HCT116 (cell line): ENCODE measurements around the gene GCLC. TPM values are rescaled to one million over a fixed set of nuclear protein-coding genes. Genes with fewer than 3 reads are reported as not detected.

Source experiments
- ATAC-seq: fragments of 200-7000 bp; cut with Tn5 transposase; 2 replicates; pipeline ENCODE4 v1.9.1; 2020; ENCODE audit warnings: mild to moderate bottlenecking, moderate library complexity
- BruUV-seq: library from RNA; stranded (reverse); fragments of 400-500 nt; replicated peaks from 2 replicates; lab custom pipeline; 2021; lab: Mats Ljungman, UMichigan
- CTCF ChIA-PET: fragments of 300-600 bp; sonication (Branson Sonifier 250); formaldehyde crosslinking; loops from one replicate; lab custom pipeline; 2021; ENCODE audit warnings: antibody characterized with exemption; lab: Charles Lee
- POLR2A ChIA-PET: fragments of 300-600, 350-600 bp; sonication (Branson Sonifier 250); formaldehyde crosslinking; loops from one replicate; lab custom pipeline; 2021; ENCODE audit warnings: antibody characterized with exemption; lab: Charles Lee
- RAD21 ChIA-PET, 2 experiments: fragments of 300-600 bp; sonication (Branson Sonifier 250); formaldehyde crosslinking; loops; one replicate each; lab custom pipeline; 2023; ENCODE audit warnings: low total read pairs in 2 of 2; ENCODE audit not compliant: uncharacterized antibody in 2 of 2, unreplicated experiment in 2 of 2, low non-redundant PET in 1 of 2; lab: Charles Lee
- DNase-seq: peaks from one replicate; pipeline ENCODE4 v3.0.0-alpha.2; 2010; ENCODE audit warnings: low read depth, low spot score
- H2AFZ ChIP-seq: fragments of 200-600 bp; shearing (Covaris generic), sonication (generic); 2 replicates; pipeline ENCODE4 v1.6.1; 2017; ENCODE audit warnings: low read depth, mixed run types, mixed read lengths, antibody characterized with exemption, low read length; ENCODE audit not compliant: poor library complexity, severe bottlenecking
- H3K27ac ChIP-seq: 2 replicates; pipeline ENCODE4 v1.5.1; 2012; ENCODE audit warnings: low read depth, low read length
- H3K27me3 ChIP-seq: fragments of 200-600 bp; sonication (generic); 2 replicates; pipeline ENCODE4 v1.6.1; 2016; ENCODE audit warnings: mixed run types, low read length, mixed read lengths; ENCODE audit not compliant: insufficient read depth
- H3K36me3 ChIP-seq, 2 experiments: fragments of 200-500 bp in 1 of 2; fragments of 200-600 bp in 1 of 2; sonication (Bioruptor generic) in 1 of 2; sonication (generic) in 1 of 2; 2 replicates each; pipeline versions ENCODE4 v1.5.1 to v1.6.1; 2014 to 2016; ENCODE audit warnings: low read length in 2 of 2, inconsistent platforms in 1 of 2, mixed read lengths in 1 of 2, mixed run types in 1 of 2; ENCODE audit not compliant: insufficient read depth in 2 of 2, control insufficient read depth in 1 of 2
- H3K4me1 ChIP-seq, 2 experiments: fragments of 200-600 bp in 1 of 2; sonication (generic) in 1 of 2; 2 replicates each; pipeline versions ENCODE4 v1.5.1 to v1.6.1; 2012 to 2017; ENCODE audit warnings: low read length in 2 of 2, inconsistent platforms in 1 of 2, mild to moderate bottlenecking in 1 of 2, mixed read lengths in 1 of 2, mixed run types in 1 of 2, moderate library complexity in 1 of 2; ENCODE audit not compliant: insufficient read depth in 2 of 2, control insufficient read depth in 1 of 2
- H3K4me2 ChIP-seq: fragments of 200-600 bp; sonication (generic); 2 replicates; pipeline ENCODE4 v1.6.1; 2017; ENCODE audit warnings: mixed run types, low read length, mixed read lengths
- H3K4me3 ChIP-seq, 2 experiments: fragments of 200-600 bp in 1 of 2; sonication (generic) in 1 of 2; replicated peaks in 1 of 2; 2 replicates each; pipeline ENCODE4 v1.5.1; 2011 to 2016; ENCODE audit warnings: low read length in 2 of 2, control low read depth in 1 of 2, low read depth in 1 of 2, mild to moderate bottlenecking in 1 of 2, mixed read lengths in 1 of 2, mixed run types in 1 of 2
- H3K79me2 ChIP-seq: fragments of 200-600 bp; sonication (generic); 2 replicates; pipeline ENCODE4 v1.6.1; 2017; ENCODE audit warnings: mild to moderate bottlenecking, mixed run types, low read length, moderate library complexity, mixed read lengths; ENCODE audit not compliant: insufficient read depth
- H3K9ac ChIP-seq: fragments of 200-600 bp; sonication (generic); 2 replicates; pipeline ENCODE4 v1.6.1; 2016; ENCODE audit warnings: low read length, mixed read lengths
- H3K9me2 ChIP-seq: fragments of 200-600 bp; sonication (generic), shearing (Covaris generic); 2 replicates; pipeline ENCODE4 v1.6.1; 2017; ENCODE audit warnings: mixed run types, mild to moderate bottlenecking, moderate library complexity; ENCODE audit not compliant: insufficient read depth
- H3K9me3 ChIP-seq, 2 experiments: fragments of 200-500 bp in 1 of 2; fragments of 200-600 bp in 1 of 2; sonication (Bioruptor generic) in 1 of 2; sonication (generic) in 1 of 2; 2 replicates each; pipeline ENCODE4 v1.6.1; 2014 to 2017; ENCODE audit warnings: low read length in 2 of 2, mixed read lengths in 2 of 2, inconsistent platforms in 1 of 2, low read depth in 1 of 2, mild to moderate bottlenecking in 1 of 2, mixed run types in 1 of 2, moderate library complexity in 1 of 2; ENCODE audit not compliant: control insufficient read depth in 1 of 2, insufficient read depth in 1 of 2
- H4K20me1 ChIP-seq: fragments of 200-600 bp; sonication (generic), shearing (Covaris generic); 2 replicates; pipeline ENCODE4 v1.6.1; 2017; ENCODE audit warnings: mixed run types, mild to moderate bottlenecking, moderate library complexity; ENCODE audit not compliant: insufficient read depth
- CBX3 ChIP-seq: IDR thresholded peaks from 2 replicates; pipeline ENCODE4 v1.6.1; 2012; ENCODE audit warnings: low read depth
- CEBPB ChIP-seq: IDR thresholded peaks from 2 replicates; pipeline ENCODE4 v1.6.1; 2012; ENCODE audit warnings: low read depth
- EGR1 ChIP-seq: IDR thresholded peaks from 2 replicates; pipeline ENCODE4 v1.6.1; 2012; ENCODE audit warnings: low read depth
- EZH2 ChIP-seq: fragments of 200-600 bp; sonication (generic); IDR thresholded peaks from 2 replicates; pipeline ENCODE4 v1.6.1; 2017; ENCODE audit warnings: antibody characterized with exemption, mixed run types
- EZH2phosphoT487 ChIP-seq: fragments of 200-600 bp; IDR thresholded peaks from 2 replicates; pipeline ENCODE4 v1.6.1; 2018; ENCODE audit warnings: antibody characterized with exemption, borderline replicate concordance
- JUND ChIP-seq: IDR thresholded peaks from 2 replicates; pipeline ENCODE4 v1.6.1; 2012
- POLR2A ChIP-seq: IDR thresholded peaks from 2 replicates; pipeline ENCODE4 v1.7.0; 2011; ENCODE audit warnings: borderline replicate concordance; ENCODE audit not compliant: insufficient read depth, insufficient read length; ENCODE audit errors: extremely low read depth
- POLR2AphosphoS5 ChIP-seq: IDR thresholded peaks from 2 replicates; pipeline ENCODE4 v1.6.1; 2011; ENCODE audit warnings: mild to moderate bottlenecking, low read depth, low read length, moderate library complexity
- REST ChIP-seq: IDR thresholded peaks from 2 replicates; pipeline ENCODE4 v1.6.1; 2012; ENCODE audit warnings: low read depth
- SIN3A ChIP-seq: IDR thresholded peaks from 2 replicates; pipeline ENCODE4 v1.6.1; 2012; ENCODE audit warnings: low read depth
- SP1 ChIP-seq: IDR thresholded peaks from 2 replicates; pipeline ENCODE4 v1.6.1; 2012; ENCODE audit warnings: low read depth
- SRF ChIP-seq: IDR thresholded peaks from 2 replicates; pipeline ENCODE4 v1.6.1; 2012; ENCODE audit warnings: low read depth
- TCF7L2 ChIP-seq: IDR thresholded peaks from 2 replicates; pipeline ENCODE4 v1.7.0; 2011; ENCODE audit warnings: borderline replicate concordance, inconsistent platforms; ENCODE audit not compliant: insufficient read depth, insufficient read length; ENCODE audit errors: extremely low read depth
- ZBTB33 ChIP-seq: IDR thresholded peaks from 2 replicates; pipeline ENCODE4 v1.6.1; 2011; ENCODE audit warnings: mild to moderate bottlenecking, low read length, moderate library complexity; ENCODE audit not compliant: insufficient replicate concordance; ENCODE audit errors: extremely low read depth
- ZFX ChIP-seq: fragments of 450-650 bp; IDR thresholded peaks from 2 replicates; pipeline ENCODE4 v1.6.1; 2017
- ZNF274 ChIP-seq: fragments of 200-500 bp; sonication (Bioruptor generic); IDR thresholded peaks from 2 replicates; pipeline ENCODE4 v1.6.1; 2014; ENCODE audit warnings: mild to moderate bottlenecking, low read depth, low read length, inconsistent platforms
- intact Hi-C: fragments of 100-400 bp; cut with micrococcal nuclease; formaldehyde crosslinking; loops from 2 replicates; pipeline ENCODE4 v1.10.0; 2022
- total RNA-seq: library from RNA; stranded (reverse); gene quantifications from one replicate; pipeline ENCODE4 v1.2.1, GENCODE V29; 2021; ENCODE audit not compliant: unreplicated experiment

Gene GCLC
- total RNA-seq, 1 experiment from 2014 or later = 72.0 TPM

- no peak for TF ChIP-seq POLR2AphosphoS5
- TF ChIP-seq EZH2 = no peak
- 0 out of 2 replicates have a peak, but pooled peaks have one; percentile 18 for TF ChIP-seq ZFX
- Histone ChIP-seq H3K79me2 (no peaks in the 10 kb centered on the region), H3K36me3 (no peaks in the 10 kb centered on the region), H4K20me1 (no peaks in the 10 kb centered on the region), H2AFZ (no peak overlapping the region), H3K4me3 (no peak overlapping the region), H3K9me3 (no peaks in the 10 kb centered on the region), H3K9ac (no peak overlapping the region), H3K27me3 (no peaks in the 10 kb centered on the region), H3K27ac (no peak overlapping the region), H3K4me2 (no peak overlapping the region), H3K9me2 (no peaks in the 10 kb centered on the region; the same call in 1 of the 2 replicates), H3K4me1 (no peaks in the 10 kb centered on the region)
- intact Hi-C loops = no loop called here
- BruUV-seq = no TSS peak
- ATAC-seq (no peak), DNase-seq (no peak)
- CTCF ChIA-PET = no interaction called here
- RAD21 ChIA-PET = no interaction called here
- POLR2A ChIA-PET = no interaction called here
Measured at GRCh38 chr6:53465732-53466131, 79.2 kb downstream of the GCLC start.

GRCh38 chr6:53464927-53465460, 79.9 kb downstream of the GCLC start:
- no peaks in the 10 kb centered on the region for H4K20me1 ChIP-seq
- no peaks in the 10 kb centered on the region; the same call in 1 of the 2 replicates for H3K9me2 ChIP-seq
- intact Hi-C loops = no loop called here
- no peak; the same call in 1 of the 2 replicates for ATAC-seq
- H3K36me3 ChIP-seq = no peaks in the 10 kb centered on the region
- no peak overlapping the region for H2AFZ ChIP-seq
- BruUV-seq = no TSS peak
- POLR2A ChIA-PET = no interaction called here
- no peaks in the 10 kb centered on the region for H3K79me2 ChIP-seq
- H3K4me3 ChIP-seq = no peak overlapping the region
- H3K9me3 ChIP-seq = no peaks in the 10 kb centered on the region
- CTCF ChIA-PET = no interaction called here
- H3K27ac ChIP-seq = no peak overlapping the region
- RAD21 ChIA-PET = interaction anchor here in 1 of 2 experiments (0.6 kb wide), 1 partner anchor 419 kb away, joined by 3 read pairs; no protein-coding TSS in a partner anchor
- no peak for DNase-seq
- no peak overlapping the region for H3K4me2 ChIP-seq
- H3K27me3 ChIP-seq = no peaks in the 10 kb centered on the region
- H3K4me1 ChIP-seq = no peaks in the 10 kb centered on the region
- H3K9ac ChIP-seq = no peak overlapping the region
- TF ChIP-seq SRF = no peak
- no peak for TF ChIP-seq POLR2AphosphoS5
- TF ChIP-seq CBX3 = no peak
- TF ChIP-seq REST = no peak
- no peak for TF ChIP-seq ZNF274
- TF ChIP-seq EZH2phosphoT487 = no peak
- TF ChIP-seq JUND = no peak
- TF ChIP-seq SIN3A = no peak
- no peak for TF ChIP-seq ZBTB33
- no peak for TF ChIP-seq TCF7L2
- TF ChIP-seq POLR2A = no peak
- no peak for TF ChIP-seq EGR1
- TF ChIP-seq SP1 = no peak
- no peak for TF ChIP-seq ZFX
- TF ChIP-seq CEBPB = no peak
